MCF 10A (cell line): Measurements from ENCODE around the gene RBMY1D. TPM values are rescaled to one million over a fixed set of nuclear protein-coding genes. Genes with fewer than 3 reads are reported as not detected.
"Not testable (repeated sequence)": the region's sequence is repeated elsewhere in the genome, so short reads cannot be mapped to it uniquely, and the experiment has no call there.

Experiments used
- Bru-seq: library from RNA; stranded (reverse); fragments of 400-500 nt; gene quantifications from one replicate; lab custom pipeline; 2021; lab: Mats Ljungman, UMichigan
- BruChase-seq, 2 experiments: library from RNA; stranded (reverse); fragments of 400-500 nt; gene quantifications; one replicate each; lab custom pipeline; 2021; lab: Mats Ljungman, UMichigan
- BruUV-seq: library from RNA; stranded (reverse); fragments of 400-500 nt; replicated peaks from 2 replicates; lab custom pipeline; 2021; lab: Mats Ljungman, UMichigan
- CTCF ChIA-PET: fragments of 300-600 bp; sonication (Branson Sonifier 250); formaldehyde crosslinking; extraction: SDS; loops from one replicate; lab custom pipeline; 2021; ENCODE audit warnings: antibody characterized with exemption, inconsistent platforms; lab: Yijun Ruan, JAX
- POLR2A ChIA-PET: fragments of 300-600, 350-650 bp; sonication (Branson Sonifier 250); formaldehyde crosslinking; extraction: SDS; loops from one replicate; lab custom pipeline; 2020; ENCODE audit warnings: antibody characterized with exemption, inconsistent platforms; lab: Yijun Ruan, JAX
- DNase-seq: peaks from one replicate; pipeline ENCODE4 v3.0.0-alpha.2; 2018; ENCODE audit not compliant: unreplicated experiment
- H3K27ac Mint-ChIP-seq: one replicate; pipeline ENCODE4 v1.8.0; 2022; ENCODE audit warnings: mild to moderate bottlenecking, low read depth, mixed read lengths; ENCODE audit not compliant: unreplicated experiment
- H3K27me3 Mint-ChIP-seq: one replicate; pipeline ENCODE4 v1.8.0; 2022; ENCODE audit warnings: mixed read lengths; ENCODE audit not compliant: insufficient read depth, unreplicated experiment
- H3K36me3 Mint-ChIP-seq: one replicate; pipeline ENCODE4 v1.8.0; 2022; ENCODE audit warnings: mild to moderate bottlenecking, moderate library complexity, mixed read lengths; ENCODE audit not compliant: insufficient read depth, unreplicated experiment
- H3K4me1 Mint-ChIP-seq: one replicate; pipeline ENCODE4 v1.8.0; 2022; ENCODE audit warnings: mixed read lengths; ENCODE audit not compliant: insufficient read depth, unreplicated experiment
- H3K4me3 Mint-ChIP-seq: one replicate; pipeline ENCODE4 v1.8.0; 2022; ENCODE audit warnings: mild to moderate bottlenecking, moderate library complexity, mixed read lengths; ENCODE audit not compliant: unreplicated experiment
- H3K9me3 Mint-ChIP-seq: one replicate; pipeline ENCODE4 v1.8.0; 2022; ENCODE audit warnings: mixed read lengths; ENCODE audit not compliant: unreplicated experiment
- CTCF ChIP-seq: fragments of 200-600 bp; IDR thresholded peaks from one replicate; pipeline ENCODE4 v1.8.0; 2022; ENCODE audit warnings: antibody characterized with exemption, mild to moderate bottlenecking; ENCODE audit not compliant: unreplicated experiment
- intact Hi-C: fragments of 100-400 bp; cut with micrococcal nuclease; formaldehyde crosslinking; loops from 2 replicates; pipeline ENCODE4 v1.14.1; 2022
- long read RNA-seq: library from polyadenylated mRNA; stranded (forward); transcript quantifications from one replicate; pipeline ENCODE4 v2.0.0, GENCODE V29; 2022
- total RNA-seq: library from RNA; stranded (reverse); gene quantifications from 2 replicates; pipeline ENCODE4 v1.2.3, GENCODE V29; 2022

RBMY1D gene
- total RNA-seq (not detected in 2 replicates), Bru-seq, nascent RNA (not detected), BruChase-seq, experiment 1, labeled RNA remaining after a 6-hour chase (not detected), BruChase-seq, experiment 2, labeled RNA remaining after a 2-hour chase (not detected)
- long read RNA-seq = 0 reads

DNA sequence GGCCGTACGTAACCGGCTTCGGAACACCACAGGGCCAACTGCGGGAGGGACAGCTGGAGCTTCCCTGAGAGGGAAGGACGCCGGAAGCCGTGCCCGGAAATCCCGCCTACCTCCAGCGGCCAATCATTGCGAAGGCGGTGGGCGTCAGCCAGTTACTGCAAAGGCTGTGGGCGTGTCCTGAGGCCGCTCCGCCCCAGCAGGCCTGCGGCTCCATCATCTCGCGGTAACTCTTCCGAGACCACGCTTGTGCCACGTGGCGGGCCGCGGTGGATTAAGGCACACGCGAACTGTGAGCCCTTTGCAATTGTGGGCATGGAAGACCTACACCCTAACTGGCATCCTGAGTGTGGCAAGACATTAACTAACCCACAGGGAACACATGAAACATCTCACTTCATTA, at the start of gene RBMY1D:
TSS of gene RBMY1D (minus strand) at position 101 of the 400 bp plus-strand sequence. CDS start 2,013 bp downstream, outside the sequence.
- H3K36me3 Mint-ChIP-seq, H3K9me3 Mint-ChIP-seq, POLR2A ChIA-PET, DNase-seq, H3K27me3 Mint-ChIP-seq, H3K4me3 Mint-ChIP-seq, H3K4me1 Mint-ChIP-seq, intact Hi-C loops, H3K27ac Mint-ChIP-seq, CTCF ChIA-PET, BruUV-seq: not testable (repeated sequence)

GRCh38 chrY:21917932-21918331, 23.6 kb upstream of the RBMY1D start, which contains the start of gene RBMY1E:
Gene RBMY1E (minus strand): TSS chrY:21918032. CDS start chrY:21916054, 1,978 bp downstream.
- H3K27ac Mint-ChIP-seq, H3K36me3 Mint-ChIP-seq, DNase-seq, H3K9me3 Mint-ChIP-seq, POLR2A ChIA-PET, H3K27me3 Mint-ChIP-seq, H3K4me1 Mint-ChIP-seq, H3K4me3 Mint-ChIP-seq, CTCF ChIA-PET, BruUV-seq, intact Hi-C loops: not testable (repeated sequence)

DNA sequence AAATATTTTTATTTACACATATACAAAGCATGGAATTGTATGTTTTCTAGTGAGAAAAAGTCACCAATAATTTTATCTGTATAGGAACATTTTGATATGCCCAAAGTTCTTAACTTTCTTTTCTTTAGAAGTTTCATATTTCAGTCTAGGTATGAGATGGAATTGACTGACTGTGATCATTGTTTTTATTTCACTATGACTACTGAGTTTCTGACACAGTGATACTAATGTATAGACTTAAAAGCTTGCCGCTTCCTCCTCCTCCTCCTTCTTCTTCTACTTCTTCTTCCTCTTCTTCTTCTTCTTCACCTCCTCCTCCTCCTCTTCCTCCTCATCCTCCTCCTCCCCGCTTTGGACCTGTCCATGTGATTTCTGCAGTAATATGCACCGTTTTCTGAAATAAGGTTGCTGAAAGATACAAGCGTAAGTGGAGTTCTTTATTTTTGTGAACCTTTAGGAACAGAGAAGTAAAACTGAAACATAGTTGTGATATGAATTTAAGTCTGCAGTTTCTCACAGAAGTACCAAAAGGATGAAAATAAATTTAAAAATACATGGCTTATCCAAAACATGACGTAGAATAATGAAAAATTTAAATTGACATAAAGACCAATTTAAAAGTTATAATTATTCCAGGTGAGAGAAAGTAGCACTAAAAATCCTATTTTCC, 24.8 kb downstream of the RBMY1D start:
- POLR2A ChIA-PET, intact Hi-C loops, CTCF ChIA-PET: not testable (repeated sequence)

DNA sequence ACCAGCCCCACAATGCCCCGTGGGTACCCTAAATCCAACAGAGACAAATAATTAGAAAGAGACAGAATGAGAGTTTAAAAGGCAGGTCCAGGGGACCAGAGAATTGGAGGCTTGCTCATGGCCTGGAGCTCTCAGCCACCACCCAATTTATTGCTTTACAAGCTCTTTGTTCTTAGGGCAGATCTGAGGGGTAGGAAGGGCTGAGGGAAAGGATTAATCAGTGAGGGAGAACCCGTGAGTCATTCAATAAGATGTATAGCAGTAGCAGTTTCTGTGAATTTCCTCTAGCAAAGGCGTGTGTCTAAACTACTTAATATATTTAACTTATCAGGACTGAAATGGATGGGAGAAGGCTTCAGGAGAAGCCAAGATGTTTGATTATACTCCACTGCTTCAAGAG, 48.8 kb downstream of the RBMY1D start:
- no peak for TF ChIP-seq CTCF
- ChIA-PET CTCF (no interaction called here), POLR2A (no interaction called here)
- Mint-ChIP-seq H3K27ac (no peak overlapping the region), H3K4me3 (no peak overlapping the region), H3K27me3 (no peaks in the 10 kb centered on the region), H3K4me1 (no peaks in the 10 kb centered on the region), H3K9me3 (no peaks in the 10 kb centered on the region), H3K36me3 (no peaks in the 10 kb centered on the region)
- no TSS peak for BruUV-seq
- no peak for DNase-seq
- intact Hi-C loops = no loop called here

More for the DNA sequence above, 24.8 kb downstream of the RBMY1D start:
- BruUV-seq, H3K9me3 Mint-ChIP-seq, H3K4me3 Mint-ChIP-seq, H3K27ac Mint-ChIP-seq, H3K4me1 Mint-ChIP-seq, H3K36me3 Mint-ChIP-seq, DNase-seq, H3K27me3 Mint-ChIP-seq: not testable (repeated sequence)

DNA sequence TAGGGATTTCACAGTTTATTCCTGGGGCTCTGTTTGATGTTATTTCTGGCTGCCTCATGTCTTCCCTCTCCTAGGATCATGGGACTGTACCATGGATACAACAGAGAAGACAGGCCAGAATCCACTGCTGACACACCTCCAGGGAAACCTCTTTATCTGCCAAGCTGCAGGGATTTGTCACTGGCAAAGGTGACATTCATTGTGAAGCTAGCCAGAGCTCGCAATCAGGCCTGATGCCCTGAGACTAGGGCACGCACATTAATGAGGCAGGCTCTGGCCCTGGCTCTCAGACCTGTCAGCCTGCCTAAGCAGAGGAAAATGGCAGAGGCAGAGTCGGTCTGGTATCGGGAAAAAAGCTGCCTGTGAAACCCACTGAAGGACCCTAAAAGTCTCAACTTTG, 52.2 kb downstream of the RBMY1D start:
- CTCF ChIA-PET = no interaction called here
- DNase-seq = no peak
- H3K27me3 Mint-ChIP-seq = no peaks in the 10 kb centered on the region
- BruUV-seq = no TSS peak
- no peak overlapping the region for H3K4me3 Mint-ChIP-seq
- intact Hi-C loops = no loop called here
- TF ChIP-seq CTCF = no peak
- H3K36me3 Mint-ChIP-seq = no peaks in the 10 kb centered on the region
- H3K27ac Mint-ChIP-seq = no peak overlapping the region
- POLR2A ChIA-PET = no interaction called here
- no peaks in the 10 kb centered on the region for H3K9me3 Mint-ChIP-seq
- H3K4me1 Mint-ChIP-seq = no peaks in the 10 kb centered on the region
